GM12878 (cell line): ENCODE data around the gene NPAS3. TPM values are rescaled to one million over a fixed set of nuclear protein-coding genes. Genes with fewer than 3 reads are reported as not detected.

Experiments used
- ATAC-seq: fragments of 200-7000 bp; cut with Tn5 transposase; 3 replicates; pipeline ENCODE4 v1.9.1; 2020; ENCODE audit warnings: mild to moderate bottlenecking, moderate library complexity
- BruUV-seq: library from RNA; stranded (reverse); fragments of 400-500 nt; replicated peaks from 2 replicates; lab custom pipeline; 2021; lab: Mats Ljungman, UMichigan
- CTCF ChIA-PET: fragments of 300-600 bp; sonication (Branson Sonifier 250); formaldehyde crosslinking; extraction: SDS; loops from one replicate; lab custom pipeline; 2021; ENCODE audit warnings: inconsistent platforms; lab: Yijun Ruan, JAX
- POLR2A ChIA-PET: fragments of 350-600 bp; formaldehyde crosslinking; extraction: SDS; loops from one replicate; lab custom pipeline; 2021; ENCODE audit warnings: inconsistent platforms; lab: Charles Lee
- RAD21 ChIA-PET: fragments of 300-600 bp; sonication (Branson Sonifier 250); formaldehyde crosslinking; loops from one replicate; lab custom pipeline; 2023; ENCODE audit warnings: antibody characterized with exemption; ENCODE audit not compliant: unreplicated experiment; lab: Charles Lee
- SMC1A ChIA-PET: fragments of 300-600 bp; sonication (Branson Sonifier 250); formaldehyde crosslinking; loops from one replicate; lab custom pipeline; 2023; ENCODE audit not compliant: unreplicated experiment, uncharacterized antibody; lab: Charles Lee
- DNase-seq: peaks from one replicate; pipeline ENCODE4 v3.0.0-alpha.2; 2011; ENCODE audit warnings: low read depth, low spot score
- FAIRE-seq: peaks from 3 replicates; lab custom pipeline; 2011; peaks lifted over from hg19 to GRCh38; lab: Jason Lieb, UNC
- H2AFZ ChIP-seq: 2 replicates; pipeline ENCODE4 v1.6.0; 2011; ENCODE audit warnings: low read depth, low read length, control low read depth; ENCODE audit not compliant: control insufficient read depth
- H3K27ac ChIP-seq: 2 replicates; pipeline ENCODE4 v1.5.1; 2011; ENCODE audit warnings: control low read depth; ENCODE audit not compliant: control insufficient read depth, insufficient read depth
- H3K27me3 ChIP-seq, 2 experiments: replicated peaks in 1 of 2; 2 replicates each; pipeline versions ENCODE4 v1.6.0 to v1.6.1; 2011; ENCODE audit warnings: low read length in 1 of 2; ENCODE audit not compliant: control insufficient read depth in 2 of 2, insufficient read depth in 2 of 2
- H3K36me3 ChIP-seq, 2 experiments: 2 replicates each; pipeline ENCODE4 v1.5.1; 2011; ENCODE audit warnings: low read length in 1 of 2; ENCODE audit not compliant: control insufficient read depth in 2 of 2, insufficient read depth in 2 of 2
- H3K4me1 ChIP-seq: 2 replicates; pipeline ENCODE4 v1.6.1; 2011; ENCODE audit warnings: mild to moderate bottlenecking, low read length, moderate library complexity, mixed read lengths; ENCODE audit not compliant: control insufficient read depth, insufficient read depth
- H3K4me2 ChIP-seq: 2 replicates; pipeline ENCODE4 v1.6.0; 2011; ENCODE audit warnings: control low read depth; ENCODE audit not compliant: control insufficient read depth, insufficient read depth
- H3K4me3 ChIP-seq: fragments of 200-600 bp; sonication (generic); 2 replicates; pipeline ENCODE4 v1.5.1; 2016
- H3K79me2 ChIP-seq: 2 replicates; pipeline ENCODE4 v1.6.0; 2011; ENCODE audit warnings: low read length; ENCODE audit not compliant: control insufficient read depth, insufficient read depth
- H3K9ac ChIP-seq: 2 replicates; pipeline ENCODE4 v1.8.0; 2011; ENCODE audit warnings: low read length, control low read depth, mixed read lengths; ENCODE audit not compliant: control insufficient read depth, insufficient read depth
- H3K9me3 ChIP-seq: replicated peaks from 3 replicates; pipeline ENCODE4 v1.5.1; 2011; ENCODE audit warnings: mild to moderate bottlenecking, low read length; ENCODE audit not compliant: control insufficient read depth, insufficient read depth
- H4K20me1 ChIP-seq: 2 replicates; pipeline ENCODE4 v1.6.0; 2011; ENCODE audit not compliant: control insufficient read depth, insufficient read depth
- CHD4 ChIP-seq: fragments of 200-600 bp; sonication (generic); IDR thresholded peaks from 2 replicates; pipeline ENCODE4 v1.6.1; 2016; ENCODE audit warnings: mild to moderate bottlenecking
- ETV6 ChIP-seq, 2 experiments: fragments of 450-650 bp in 1 of 2; IDR thresholded peaks in 1 of 2; conservative IDR thresholded peaks in 1 of 2; 2 replicates each; pipeline ENCODE4 v1.6.1; 2014; ENCODE audit warnings: antibody characterized with exemption in 1 of 2, borderline replicate concordance in 1 of 2, low read depth in 1 of 2, mild to moderate bottlenecking in 1 of 2, moderate library complexity in 1 of 2
- HCFC1 ChIP-seq: fragments of 150-350 bp; IDR thresholded peaks from 2 replicates; pipeline ENCODE4 v1.6.1; 2014; ENCODE audit warnings: low read length
- MEF2B ChIP-seq: fragments of 450-650 bp; IDR thresholded peaks from 2 replicates; pipeline ENCODE4 v1.6.1; 2018; ENCODE audit warnings: mild to moderate bottlenecking, moderate library complexity; ENCODE audit not compliant: partially characterized antibody, poor library complexity, severe bottlenecking
- NFYA ChIP-seq: IDR thresholded peaks from 2 replicates; pipeline ENCODE4 v1.6.1; 2011; ENCODE audit warnings: low read depth, mild to moderate bottlenecking, low read length, improper control_type of control experiment, borderline replicate concordance
- POLR2AphosphoS2 ChIP-seq: IDR thresholded peaks from 2 replicates; pipeline ENCODE4 v1.6.1; 2011; ENCODE audit warnings: low read depth, mild to moderate bottlenecking, low read length, improper control_type of control experiment, moderate library complexity
- RBBP5 ChIP-seq: fragments of 200-600 bp; sonication (generic); conservative IDR thresholded peaks from 2 replicates; pipeline ENCODE4 v1.6.1; 2016
- RUNX3 ChIP-seq: IDR thresholded peaks from 2 replicates; pipeline ENCODE4 v1.6.1; 2012; ENCODE audit warnings: low read length, inconsistent platforms
- SIX5 ChIP-seq: IDR thresholded peaks from 2 replicates; pipeline ENCODE4 v1.6.1; 2011; ENCODE audit warnings: mild to moderate bottlenecking, low read depth, low read length, moderate library complexity; ENCODE audit not compliant: severe bottlenecking
- STAT3 ChIP-seq: IDR thresholded peaks from 2 replicates; pipeline ENCODE4 v1.6.1; 2011; ENCODE audit warnings: low read depth, low read length, improper control_type of control experiment
- ZSCAN29 ChIP-seq: fragments of 450-650 bp; IDR thresholded peaks from 2 replicates; pipeline ENCODE4 v1.6.1; 2017; ENCODE audit warnings: mild to moderate bottlenecking, moderate library complexity
- WGBS: methylation state at CpG from one replicate; pipeline ENCODE4 v1.1.6; 2016; ENCODE audit warnings: low lambda C conversion rate; ENCODE audit not compliant: insufficient replicate concordance, insufficient coverage; ENCODE audit errors: missing lambda C conversion rate; 5-methylcytosine and 5-hydroxymethylcytosine counted together
- in situ Hi-C: fragments of 300-500 bp; cut with MboI; formaldehyde crosslinking; loops from 9 replicates; pipeline ENCODE4 v1.14.3; 2018; ENCODE audit warnings: mixed read lengths
- intact Hi-C: fragments of 100-400 bp; cut with micrococcal nuclease; formaldehyde crosslinking; loops from one replicate; pipeline ENCODE4 v1.14.2; 2022; ENCODE audit not compliant: unreplicated experiment
- polyA plus RNA-seq, 11 experiments: library from polyadenylated mRNA; depleted of rRNA in 4 of 11; unstranded in 6 of 11; stranded (reverse) in 5 of 11; fragments of >200 nt; fragmentation: Nextera tagmentation in 4 of 11; fragmentation: Illumina TruSeq in 1 of 11; extraction: Ambion mirVana in 4 of 11; extraction: Trizol in 1 of 11; gene quantifications; 1 replicate in 1 of 11; 2 replicates in 10 of 11; pipeline versions ENCODE4 v1.2.1 to v1.2.3, GENCODE V29; 2011 to 2016; ENCODE audit warnings: inconsistent platforms in 2 of 11, missing spikeins in 2 of 11, low read depth in 1 of 11
- total RNA-seq, 4 experiments: library from RNA; depleted of rRNA in 3 of 4; stranded (reverse); fragments of >200 nt in 3 of 4; fragmentation: Illumina TruSeq in 1 of 4; extraction: Trizol in 1 of 4; gene quantifications; 2 replicates each; pipeline versions ENCODE4 v1.2.1 to v1.2.3, GENCODE V29; 2013 to 2021
- TF ChIP-seq, protein P1 (sequence below): fragments of 450-650 bp; IDR thresholded peaks from 2 replicates; pipeline ENCODE4 v1.6.1; 2018; ENCODE audit warnings: borderline replicate concordance, mild to moderate bottlenecking; ENCODE audit not compliant: partially characterized antibody
- TF ChIP-seq, protein P2 (sequence below), 3 experiments: IDR thresholded peaks in 2 of 3; conservative IDR thresholded peaks in 1 of 3; 2 replicates each; pipeline ENCODE4 v1.5.1; 2011; ENCODE audit warnings: low read depth in 3 of 3, low read length in 3 of 3, mild to moderate bottlenecking in 3 of 3, control low read depth in 2 of 3, moderate library complexity in 2 of 3, inconsistent platforms in 1 of 3, mixed read lengths in 1 of 3; ENCODE audit not compliant: control insufficient read depth in 2 of 3, insufficient read depth in 1 of 3; ENCODE audit errors: extremely low read depth in 1 of 3
- TF ChIP-seq, protein P3 (sequence below): fragments of 450-650 bp; IDR thresholded peaks from 2 replicates; pipeline ENCODE4 v1.6.1; 2016; ENCODE audit warnings: mild to moderate bottlenecking
- TF ChIP-seq, protein P4 (sequence below): IDR thresholded peaks from 2 replicates; pipeline ENCODE4 v1.6.1; 2012; ENCODE audit warnings: low read depth, low read length, improper control_type of control experiment

NPAS3 gene
- total and polyA plus RNA-seq, 10 of the 15 experiments (the other 5 are each of a cell fraction or from before 2014, with no cell fraction given): under 0.01 to 2.7 (median 0.03) TPM; not detected in 6

DNA sequence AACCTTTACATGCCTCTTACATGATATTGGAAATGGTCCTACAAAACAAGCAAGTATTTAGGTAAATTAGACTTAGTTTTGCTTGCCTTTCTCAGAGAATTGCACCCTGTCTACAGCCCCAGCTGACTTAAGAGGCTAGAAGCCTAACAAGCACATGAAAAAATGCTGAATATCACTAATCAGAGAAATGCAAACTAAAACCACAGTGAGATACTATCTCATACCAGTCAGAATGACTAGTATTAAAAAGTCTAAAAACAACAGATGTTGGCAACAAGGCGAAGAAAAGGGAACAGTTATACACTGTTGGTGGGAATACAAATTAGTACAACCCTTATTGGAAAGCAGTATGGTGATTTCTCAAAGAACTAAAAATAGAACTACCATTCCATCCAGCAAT is 908.4 kb downstream of the NPAS3 start:
- H3K4me2 ChIP-seq: no peak overlapping the region
- WGBS: 45% methylated on average over 1 of the region's 1 CpG
- no peak for TF ChIP-seq RBBP5
- TF ChIP-seq ZSCAN29: no peak
- TF ChIP-seq HCFC1: no peak
- no peak for TF ChIP-seq MEF2B
- no peak for TF ChIP-seq STAT3
- TF ChIP-seq, protein P1, sequence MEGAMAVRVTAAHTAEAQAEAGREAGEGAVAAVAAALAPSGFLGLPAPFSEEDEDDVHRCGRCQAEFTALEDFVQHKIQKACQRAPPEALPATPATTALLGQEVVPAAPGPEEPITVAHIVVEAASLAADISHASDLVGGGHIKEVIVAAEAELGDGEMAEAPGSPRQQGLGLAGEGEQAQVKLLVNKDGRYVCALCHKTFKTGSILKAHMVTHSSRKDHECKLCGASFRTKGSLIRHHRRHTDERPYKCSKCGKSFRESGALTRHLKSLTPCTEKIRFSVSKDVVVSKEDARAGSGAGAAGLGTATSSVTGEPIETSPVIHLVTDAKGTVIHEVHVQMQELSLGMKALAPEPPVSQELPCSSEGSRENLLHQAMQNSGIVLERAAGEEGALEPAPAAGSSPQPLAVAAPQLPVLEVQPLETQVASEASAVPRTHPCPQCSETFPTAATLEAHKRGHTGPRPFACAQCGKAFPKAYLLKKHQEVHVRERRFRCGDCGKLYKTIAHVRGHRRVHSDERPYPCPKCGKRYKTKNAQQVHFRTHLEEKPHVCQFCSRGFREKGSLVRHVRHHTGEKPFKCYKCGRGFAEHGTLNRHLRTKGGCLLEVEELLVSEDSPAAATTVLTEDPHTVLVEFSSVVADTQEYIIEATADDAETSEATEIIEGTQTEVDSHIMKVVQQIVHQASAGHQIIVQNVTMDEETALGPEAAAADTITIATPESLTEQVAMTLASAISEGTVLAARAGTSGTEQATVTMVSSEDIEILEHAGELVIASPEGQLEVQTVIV: no peak
- TF ChIP-seq, protein P2, sequence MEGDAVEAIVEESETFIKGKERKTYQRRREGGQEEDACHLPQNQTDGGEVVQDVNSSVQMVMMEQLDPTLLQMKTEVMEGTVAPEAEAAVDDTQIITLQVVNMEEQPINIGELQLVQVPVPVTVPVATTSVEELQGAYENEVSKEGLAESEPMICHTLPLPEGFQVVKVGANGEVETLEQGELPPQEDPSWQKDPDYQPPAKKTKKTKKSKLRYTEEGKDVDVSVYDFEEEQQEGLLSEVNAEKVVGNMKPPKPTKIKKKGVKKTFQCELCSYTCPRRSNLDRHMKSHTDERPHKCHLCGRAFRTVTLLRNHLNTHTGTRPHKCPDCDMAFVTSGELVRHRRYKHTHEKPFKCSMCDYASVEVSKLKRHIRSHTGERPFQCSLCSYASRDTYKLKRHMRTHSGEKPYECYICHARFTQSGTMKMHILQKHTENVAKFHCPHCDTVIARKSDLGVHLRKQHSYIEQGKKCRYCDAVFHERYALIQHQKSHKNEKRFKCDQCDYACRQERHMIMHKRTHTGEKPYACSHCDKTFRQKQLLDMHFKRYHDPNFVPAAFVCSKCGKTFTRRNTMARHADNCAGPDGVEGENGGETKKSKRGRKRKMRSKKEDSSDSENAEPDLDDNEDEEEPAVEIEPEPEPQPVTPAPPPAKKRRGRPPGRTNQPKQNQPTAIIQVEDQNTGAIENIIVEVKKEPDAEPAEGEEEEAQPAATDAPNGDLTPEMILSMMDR (IDR thresholded peaks at IDR 0.05 in 2 of 3, conservative IDR thresholded peaks at IDR 0.05 in 1 of 3; ENCODE audit: control insufficient read depth in 2 of 3, extremely low read depth in 1 of 3, insufficient read depth in 1 of 3, low read depth in 3 of 3, low read length in 3 of 3): no peak
- TF ChIP-seq, protein P3, sequence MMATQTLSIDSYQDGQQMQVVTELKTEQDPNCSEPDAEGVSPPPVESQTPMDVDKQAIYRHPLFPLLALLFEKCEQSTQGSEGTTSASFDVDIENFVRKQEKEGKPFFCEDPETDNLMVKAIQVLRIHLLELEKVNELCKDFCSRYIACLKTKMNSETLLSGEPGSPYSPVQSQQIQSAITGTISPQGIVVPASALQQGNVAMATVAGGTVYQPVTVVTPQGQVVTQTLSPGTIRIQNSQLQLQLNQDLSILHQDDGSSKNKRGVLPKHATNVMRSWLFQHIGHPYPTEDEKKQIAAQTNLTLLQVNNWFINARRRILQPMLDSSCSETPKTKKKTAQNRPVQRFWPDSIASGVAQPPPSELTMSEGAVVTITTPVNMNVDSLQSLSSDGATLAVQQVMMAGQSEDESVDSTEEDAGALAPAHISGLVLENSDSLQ: no peak
- no peak for TF ChIP-seq NFYA
- TF ChIP-seq, protein P4, sequence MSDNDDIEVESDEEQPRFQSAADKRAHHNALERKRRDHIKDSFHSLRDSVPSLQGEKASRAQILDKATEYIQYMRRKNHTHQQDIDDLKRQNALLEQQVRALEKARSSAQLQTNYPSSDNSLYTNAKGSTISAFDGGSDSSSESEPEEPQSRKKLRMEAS: no peak
- TF ChIP-seq CHD4: no peak
- no peak for TF ChIP-seq ETV6 (conservative IDR thresholded peaks at IDR 0.05 in 1 of 2, IDR thresholded peaks at IDR 0.05 in 1 of 2; ENCODE audit: borderline replicate concordance in 1 of 2, low read depth in 1 of 2)
- no peak for TF ChIP-seq POLR2AphosphoS2
- TF ChIP-seq SIX5: no peak
- no peak for TF ChIP-seq RUNX3

More for the DNA sequence above, 908.4 kb downstream of the NPAS3 start:
- no peak overlapping the region for H3K27ac ChIP-seq
- intact Hi-C loops: loop anchor here (10.0 kb wide), 1 partner anchor 108 kb away; the partner anchor contains the start of gene EGLN3
- no TSS peak for BruUV-seq
- no peak overlapping the region for H3K4me3 ChIP-seq
- H3K36me3 ChIP-seq: no peaks in the 10 kb centered on the region
- CTCF ChIA-PET: interaction anchor here (1.1 to 21.4 kb wide), 11 partner anchors 9 to 455 kb away, joined by 3 to 809 read pairs (median 17); no protein-coding TSS in a partner anchor
- H4K20me1 ChIP-seq: no peaks in the 10 kb centered on the region
- no peak for ATAC-seq
- H3K9ac ChIP-seq: no peak overlapping the region
- no peak for FAIRE-seq
- SMC1A ChIA-PET: interaction anchor here (1.3 to 17.6 kb wide), 9 partner anchors 9 to 379 kb away, joined by 5 to 668 read pairs (median 15); no protein-coding TSS in a partner anchor
- RAD21 ChIA-PET: interaction anchor here (1.0 to 19.1 kb wide), 7 partner anchors 95 to 454 kb away, joined by 3 to 466 read pairs (median 6); no protein-coding TSS in a partner anchor
- no peak overlapping the region for H2AFZ ChIP-seq
- H3K27me3 ChIP-seq: no peaks in the 10 kb centered on the region; a peak in 1 of 4 replicates
- H3K79me2 ChIP-seq: no peaks in the 10 kb centered on the region
- DNase-seq: no peak
- no peaks in the 10 kb centered on the region for H3K9me3 ChIP-seq
- no peaks in the 10 kb centered on the region for H3K4me1 ChIP-seq
- POLR2A ChIA-PET: interaction anchor here (1.1 kb wide), 1 partner anchor 381 kb away, joined by 3 read pairs; no protein-coding TSS in a partner anchor
- in situ Hi-C loops: no loop called here
